HG03159 (cell line): ENCODE data around the gene BCAP31.
"Not testable (repeated sequence)": the region's sequence is repeated elsewhere in the genome, so short reads cannot be mapped to it uniquely, and the experiment has no call there.

Experiments used
- ATAC-seq: cut with Tn5 transposase; IDR thresholded peaks from one replicate; pipeline ENCODE4 v1.9.1; 2021; ENCODE audit warnings: mild to moderate bottlenecking, moderate library complexity; ENCODE audit not compliant: unreplicated experiment

Gene BCAP31

DNA sequence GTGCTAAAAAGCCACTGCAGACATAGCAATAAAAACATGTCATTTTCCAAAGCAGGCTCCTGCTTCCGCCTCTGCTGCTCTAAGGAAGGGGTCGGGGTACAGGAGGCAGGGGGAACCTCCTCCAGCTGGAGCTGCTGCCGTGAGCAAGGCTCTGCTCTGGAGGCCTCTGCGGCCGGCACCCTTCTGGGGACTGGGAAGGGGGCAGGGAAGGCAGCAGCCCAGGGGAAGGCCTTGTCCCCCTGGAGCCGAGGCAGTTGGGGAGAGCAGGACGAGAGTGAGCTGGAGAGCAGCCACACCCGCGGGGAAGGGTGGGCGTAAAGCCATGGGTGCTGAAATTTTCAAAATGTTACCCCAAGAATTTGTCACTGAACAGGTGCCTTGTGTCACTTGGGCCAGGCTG lies 27.6 kb downstream of the BCAP31 start:
- not testable (repeated sequence) for ATAC-seq

DNA sequence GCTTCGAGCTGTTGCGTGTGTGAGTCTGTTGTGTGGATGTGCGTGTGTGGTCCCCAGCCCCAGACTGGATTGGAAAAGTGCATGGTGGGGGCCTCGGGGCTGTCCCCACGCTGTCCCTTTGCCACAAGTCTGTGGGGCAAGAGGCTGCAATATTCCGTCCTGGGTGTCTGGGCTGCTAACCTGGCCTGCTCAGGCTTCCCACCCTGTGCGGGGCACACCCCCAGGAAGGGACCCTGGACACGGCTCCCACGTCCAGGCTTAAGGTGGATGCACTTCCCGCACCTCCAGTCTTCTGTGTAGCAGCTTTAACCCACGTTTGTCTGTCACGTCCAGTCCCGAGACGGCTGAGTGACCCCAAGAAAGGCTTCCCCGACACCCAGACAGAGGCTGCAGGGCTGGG lies 28.1 kb downstream of the BCAP31 start:
- no peak for ATAC-seq

- no peak for ATAC-seq
Measured at GRCh38 chrX:153694687-153695270, 29.4 kb downstream of the BCAP31 start.

DNA sequence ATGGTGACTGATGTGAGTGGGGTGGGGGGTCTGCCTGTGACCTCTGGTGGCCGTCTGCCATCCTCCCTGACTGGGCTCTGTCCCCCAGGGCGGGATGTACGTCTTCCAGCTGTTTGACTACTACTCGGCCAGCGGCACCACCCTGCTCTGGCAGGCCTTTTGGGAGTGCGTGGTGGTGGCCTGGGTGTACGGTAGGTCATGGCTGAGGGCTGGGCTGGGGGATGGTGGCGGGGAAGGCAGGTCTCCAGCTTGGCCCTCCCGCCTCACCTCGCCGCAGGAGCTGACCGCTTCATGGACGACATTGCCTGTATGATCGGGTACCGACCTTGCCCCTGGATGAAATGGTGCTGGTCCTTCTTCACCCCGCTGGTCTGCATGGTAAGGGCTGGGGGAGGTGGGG lies 29.9 kb downstream of the BCAP31 start:
- not testable (repeated sequence) for ATAC-seq

- ATAC-seq = no peak
Measured at GRCh38 chrX:153693216-153694086, 30.7 kb downstream of the BCAP31 start.

- no peak for ATAC-seq
Measured at GRCh38 chrX:153692611-153693156, 31.5 kb downstream of the BCAP31 start.

- no peak for ATAC-seq
Measured at GRCh38 chrX:153692003-153692402, 32.2 kb downstream of the BCAP31 start.

- not testable (repeated sequence) for ATAC-seq
Measured at GRCh38 chrX:153691032-153691827, 33.0 kb downstream of the BCAP31 start.

DNA sequence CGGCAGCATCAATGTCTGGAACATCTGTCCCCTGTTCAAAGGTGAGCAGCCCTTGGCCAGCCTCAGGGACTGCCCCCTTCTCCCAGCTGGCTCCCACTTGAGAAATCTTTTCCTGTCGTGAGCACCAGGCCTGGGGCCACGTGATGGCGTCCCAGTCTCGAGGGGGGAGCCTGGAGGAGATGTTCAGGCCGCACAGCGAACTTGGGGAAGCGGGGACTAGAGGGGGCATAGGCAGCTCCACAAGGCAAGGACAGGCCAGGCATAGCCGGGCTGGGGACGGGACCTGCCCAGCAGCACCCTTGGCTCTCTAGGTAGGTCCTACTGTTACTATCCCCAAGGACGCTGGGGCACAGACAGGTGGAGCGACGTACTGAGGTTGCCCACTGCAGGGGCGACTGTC lies 33.7 kb downstream of the BCAP31 start:
- no peak for ATAC-seq

GRCh38 chrX:153689654-153690465 lies 34.3 kb downstream of the BCAP31 start:
- ATAC-seq = no peak

- no peak for ATAC-seq
Measured at GRCh38 chrX:153688911-153689590, 35.1 kb downstream of the BCAP31 start.

GRCh38 chrX:153688506-153688905 lies 35.7 kb downstream of the BCAP31 start:
- ATAC-seq = no peak

- ATAC-seq = no peak
Measured at GRCh38 chrX:153688071-153688470, 36.1 kb downstream of the BCAP31 start.

- no peak for ATAC-seq
Measured at GRCh38 chrX:153687121-153688039, 36.8 kb downstream of the BCAP31 start, which contains the start of gene SLC6A8. SLC6A8 (plus strand) TSS chrX:153687926; CDS start chrX:153688575, 649 bp downstream.

DNA sequence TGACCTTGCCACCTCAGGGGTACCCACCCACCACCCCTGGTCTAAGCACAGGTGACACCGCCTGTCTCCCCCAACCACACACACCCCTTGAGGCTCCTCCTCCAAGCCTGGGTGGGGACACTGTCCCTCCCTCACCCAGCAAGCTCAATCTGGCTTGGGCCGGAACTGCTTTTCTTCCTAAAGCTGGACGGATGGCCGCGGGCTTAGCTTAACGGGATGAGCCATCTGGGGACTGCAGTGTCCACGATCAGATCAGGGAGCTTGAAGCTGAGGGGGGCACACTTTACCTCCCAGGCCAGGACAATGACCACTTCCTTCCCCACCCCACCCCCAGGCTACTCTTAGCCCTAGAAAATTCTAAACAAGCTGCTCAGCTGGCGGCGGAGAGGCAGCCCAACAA lies 37.5 kb downstream of the BCAP31 start:
- no peak for ATAC-seq

DNA sequence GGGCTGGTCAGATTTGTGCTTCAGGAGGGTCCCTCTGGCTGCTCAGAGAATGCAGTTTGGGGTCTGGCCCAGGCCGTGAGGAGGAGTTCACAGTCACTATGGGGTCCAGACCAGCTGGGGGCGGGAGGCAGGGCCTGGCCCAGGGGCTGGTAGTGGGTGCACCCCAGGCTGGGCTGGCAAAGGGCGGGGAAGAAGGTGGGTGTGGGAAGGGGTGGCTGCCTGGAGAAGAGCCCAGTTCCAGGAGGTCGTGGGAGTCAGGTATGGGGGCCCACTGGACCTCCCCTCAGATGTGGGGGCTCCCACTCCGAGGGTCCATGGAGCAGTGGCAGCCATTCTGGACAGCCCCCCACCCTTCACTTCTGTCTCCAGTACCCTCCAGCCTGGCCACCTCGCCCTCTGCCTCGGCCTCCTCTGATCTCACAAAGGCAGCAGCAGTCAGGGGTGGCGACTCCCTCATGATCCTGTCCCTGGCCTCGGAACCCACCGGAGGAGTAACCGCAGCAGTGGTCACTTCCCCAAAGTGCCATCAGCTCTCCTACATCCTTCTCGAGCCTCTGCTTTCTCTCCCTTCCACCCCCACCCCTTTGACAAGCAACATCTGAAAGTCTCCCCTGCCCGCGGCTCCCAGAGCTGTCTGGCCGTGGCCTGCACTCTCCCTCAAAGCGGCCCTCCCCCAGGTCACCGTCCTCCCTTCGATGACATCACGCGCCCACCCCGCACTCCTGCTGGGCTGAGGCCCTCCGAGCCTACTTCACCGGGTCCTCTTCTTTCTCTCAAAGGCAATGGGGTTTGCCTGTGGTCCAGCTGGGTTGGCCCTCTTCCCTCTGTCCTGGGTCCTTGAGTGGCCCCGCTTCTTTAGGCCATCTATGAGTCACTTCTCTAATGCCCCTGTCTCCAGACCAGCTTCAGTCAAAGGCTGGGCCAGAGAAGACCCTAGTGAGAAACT lies 38.2 kb downstream of the BCAP31 start:
- ATAC-seq = no peak

GRCh38 chrX:153685156-153685536 lies 39.0 kb downstream of the BCAP31 start:
- no peak for ATAC-seq
